GM23248 (cell line): ENCODE results near the gene U2AF1L4.

Source experiments
- EZH2 ChIP-seq: fragments of 200-600 bp; sonication (generic); IDR thresholded peaks from 2 replicates; pipeline ENCODE4 v1.6.1; 2018; ENCODE audit warnings: antibody characterized with exemption, mild to moderate bottlenecking; ENCODE audit not compliant: insufficient read depth, poor library complexity, severe bottlenecking
- EZH2phosphoT487 ChIP-seq: fragments of 200-600 bp; sonication (generic); IDR thresholded peaks from 2 replicates; pipeline ENCODE4 v1.6.1; 2018; ENCODE audit warnings: antibody characterized with exemption, moderate library complexity, mild to moderate bottlenecking, low read depth; ENCODE audit not compliant: insufficient read depth

GRCh38 chr19:35766571-35767104 is 21.4 kb upstream of the U2AF1L4 start:
- TF ChIP-seq EZH2 (no peak), EZH2phosphoT487 (no peak)
